Mesothelial cell of epicardium (in vitro differentiated cells): ENCODE data around the gene MAPK4. TPM values are rescaled to one million over a fixed set of nuclear protein-coding genes. Genes with fewer than 3 reads are reported as not detected.

ENCODE experiments used
- DNase-seq, 2 experiments: peaks; one replicate each; pipeline ENCODE4 v3.0.0; 2021; ENCODE audit warnings: low spot score in 2 of 2; ENCODE audit not compliant: unreplicated experiment in 2 of 2
- H3K27ac Mint-ChIP-seq: 2 replicates; pipeline ENCODE4 v1.8.0; 2021; ENCODE audit warnings: mixed read lengths
- H3K27me3 Mint-ChIP-seq: 2 replicates; pipeline ENCODE4 v1.8.0; 2021; ENCODE audit warnings: low read depth, mixed read lengths
- H3K36me3 Mint-ChIP-seq: 2 replicates; pipeline ENCODE4 v1.8.0; 2021; ENCODE audit warnings: mixed read lengths
- H3K4me1 Mint-ChIP-seq: 2 replicates; pipeline ENCODE4 v1.8.0; 2021; ENCODE audit warnings: mixed read lengths
- H3K4me3 Mint-ChIP-seq: 2 replicates; pipeline ENCODE4 v1.8.0; 2021; ENCODE audit warnings: mild to moderate bottlenecking, moderate library complexity, mixed read lengths
- H3K9me3 Mint-ChIP-seq: 2 replicates; pipeline ENCODE4 v1.8.0; 2021; ENCODE audit warnings: mixed read lengths
- total RNA-seq: library from RNA; stranded (reverse); gene quantifications from 3 replicates; pipeline ENCODE4 v1.2.1, GENCODE V29; 2021
- TF ChIP-seq, protein P1 (sequence below): fragments of 200-600 bp; sonication (generic); IDR thresholded peaks from one replicate; pipeline ENCODE4 v1.5.0; 2021; ENCODE audit warnings: antibody characterized with exemption; ENCODE audit not compliant: unreplicated experiment

MAPK4 gene
- total RNA-seq, 1 donor from 2014 or later: 6.3 TPM

DNA sequence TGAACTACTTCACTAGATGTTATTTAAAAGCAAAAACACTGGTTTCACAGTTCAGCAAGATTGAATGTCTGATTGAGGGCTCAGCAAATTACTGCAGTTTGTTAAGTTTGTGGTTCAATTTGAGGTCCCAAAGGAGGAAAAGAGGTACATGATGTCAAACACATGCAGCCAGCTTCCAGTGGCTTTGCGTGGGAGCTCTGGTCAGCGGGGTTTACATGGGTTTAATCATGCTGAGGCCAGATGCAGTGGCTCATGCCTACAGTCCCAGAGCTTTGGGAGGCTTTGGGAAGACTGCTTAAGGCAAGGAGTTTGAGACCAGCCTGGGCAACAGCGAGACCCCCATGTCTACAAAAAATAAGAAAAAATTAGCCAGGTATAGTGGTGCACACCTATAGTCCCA lies 111.5 kb downstream of the MAPK4 start:
- no peaks in the 10 kb centered on the region for H3K9me3 Mint-ChIP-seq
- TF ChIP-seq, protein P1, sequence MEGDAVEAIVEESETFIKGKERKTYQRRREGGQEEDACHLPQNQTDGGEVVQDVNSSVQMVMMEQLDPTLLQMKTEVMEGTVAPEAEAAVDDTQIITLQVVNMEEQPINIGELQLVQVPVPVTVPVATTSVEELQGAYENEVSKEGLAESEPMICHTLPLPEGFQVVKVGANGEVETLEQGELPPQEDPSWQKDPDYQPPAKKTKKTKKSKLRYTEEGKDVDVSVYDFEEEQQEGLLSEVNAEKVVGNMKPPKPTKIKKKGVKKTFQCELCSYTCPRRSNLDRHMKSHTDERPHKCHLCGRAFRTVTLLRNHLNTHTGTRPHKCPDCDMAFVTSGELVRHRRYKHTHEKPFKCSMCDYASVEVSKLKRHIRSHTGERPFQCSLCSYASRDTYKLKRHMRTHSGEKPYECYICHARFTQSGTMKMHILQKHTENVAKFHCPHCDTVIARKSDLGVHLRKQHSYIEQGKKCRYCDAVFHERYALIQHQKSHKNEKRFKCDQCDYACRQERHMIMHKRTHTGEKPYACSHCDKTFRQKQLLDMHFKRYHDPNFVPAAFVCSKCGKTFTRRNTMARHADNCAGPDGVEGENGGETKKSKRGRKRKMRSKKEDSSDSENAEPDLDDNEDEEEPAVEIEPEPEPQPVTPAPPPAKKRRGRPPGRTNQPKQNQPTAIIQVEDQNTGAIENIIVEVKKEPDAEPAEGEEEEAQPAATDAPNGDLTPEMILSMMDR: no peak
- no peak overlapping the region for H3K27ac Mint-ChIP-seq
- no peaks in the 10 kb centered on the region for H3K27me3 Mint-ChIP-seq
- H3K36me3 Mint-ChIP-seq: no peaks in the 10 kb centered on the region
- H3K4me3 Mint-ChIP-seq: no peak overlapping the region
- DNase-seq: no peak
- H3K4me1 Mint-ChIP-seq: peaks cover 11% of the 10 kb centered on the region

DNA sequence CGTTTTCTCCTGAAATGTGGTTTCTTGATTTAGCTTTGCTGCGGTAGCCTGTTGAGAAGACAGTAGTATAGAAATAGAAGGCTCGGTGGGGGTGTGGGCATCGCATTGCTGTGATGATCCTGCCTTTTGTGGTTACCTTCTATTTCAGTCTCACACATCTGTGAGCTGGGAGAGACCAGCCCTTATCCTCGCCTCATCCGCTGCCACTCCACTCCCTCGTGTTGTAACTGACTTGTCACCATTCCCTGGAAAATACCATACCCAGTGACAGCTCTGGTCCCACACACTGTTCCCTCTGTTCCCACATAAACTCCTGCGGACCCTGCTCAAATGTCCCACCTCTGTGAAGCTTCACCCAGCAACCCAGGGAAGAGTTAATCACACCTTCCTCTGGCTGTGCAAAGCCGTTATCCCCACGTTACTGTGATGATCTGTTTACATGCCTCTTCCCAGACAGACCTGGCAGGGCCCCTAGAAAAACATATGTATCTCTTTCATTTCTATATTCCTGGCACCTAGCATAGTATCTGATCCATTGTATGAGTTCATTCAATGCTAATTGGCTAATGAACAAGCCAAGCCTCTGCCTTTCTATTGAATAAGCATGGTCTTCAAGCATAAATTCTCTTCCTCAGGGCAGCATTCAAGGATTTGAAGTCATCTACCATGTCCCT lies 114.6 kb downstream of the MAPK4 start:
- Mint-ChIP-seq H3K27me3 (no peaks in the 10 kb centered on the region), H3K9me3 (peaks cover 3% of the 10 kb centered on the region), H3K4me1 (peaks cover 11% of the 10 kb centered on the region), H3K27ac (no peak overlapping the region), H3K4me3 (no peak overlapping the region), H3K36me3 (no peaks in the 10 kb centered on the region)
- TF ChIP-seq, protein P1: no peak
- no peak for DNase-seq

DNA sequence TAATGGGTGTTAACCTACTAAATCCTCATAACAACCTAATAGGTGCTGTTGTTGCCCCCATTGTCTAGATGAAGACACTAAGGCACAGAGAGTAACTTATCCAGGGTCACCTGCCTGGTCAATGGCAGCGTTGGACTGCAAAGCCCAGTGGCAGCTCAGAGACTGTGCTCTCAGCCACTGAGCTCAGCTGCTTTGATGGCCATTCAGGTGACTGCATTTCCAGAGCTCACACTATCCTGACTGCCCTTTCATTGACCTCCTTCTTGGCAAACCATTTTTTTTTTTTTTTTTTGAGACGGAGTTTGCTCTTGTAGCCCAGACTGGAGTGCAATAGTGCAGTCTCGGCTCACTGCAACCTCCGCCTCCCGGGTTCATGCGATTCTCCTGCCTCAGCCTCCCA lies 115.2 kb downstream of the MAPK4 start:
- Mint-ChIP-seq H3K27me3 (no peaks in the 10 kb centered on the region), H3K9me3 (peaks cover 3% of the 10 kb centered on the region), H3K4me3 (no peak overlapping the region), H3K27ac (no peak overlapping the region), H3K36me3 (no peaks in the 10 kb centered on the region), H3K4me1 (peaks cover 11% of the 10 kb centered on the region)
- TF ChIP-seq, protein P1: no peak
- DNase-seq: no peak

DNA sequence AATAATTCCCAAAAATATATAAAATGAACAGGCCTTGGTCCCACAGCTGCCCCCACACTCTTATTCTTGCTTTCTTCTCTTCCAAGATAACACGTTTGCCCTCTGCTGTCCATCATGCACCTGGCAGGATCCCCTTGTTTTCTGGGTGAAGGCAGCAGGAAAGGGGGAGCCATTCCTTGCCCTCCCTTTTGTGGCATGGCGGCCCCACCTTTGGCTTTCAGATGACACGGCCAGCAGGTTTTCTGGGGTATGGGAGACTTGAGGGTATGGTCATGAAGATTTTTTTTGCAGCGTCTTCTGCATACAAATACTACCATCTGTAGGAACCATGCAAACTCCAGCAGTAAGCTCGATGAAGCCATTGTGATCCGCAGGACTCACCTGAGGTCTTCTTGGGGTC lies 118.8 kb downstream of the MAPK4 start:
- H3K4me1 Mint-ChIP-seq: peaks cover 11% of the 10 kb centered on the region
- no peak overlapping the region for H3K4me3 Mint-ChIP-seq
- DNase-seq: no peak
- H3K27me3 Mint-ChIP-seq: no peaks in the 10 kb centered on the region
- H3K27ac Mint-ChIP-seq: no peak overlapping the region
- H3K36me3 Mint-ChIP-seq: no peaks in the 10 kb centered on the region
- H3K9me3 Mint-ChIP-seq: peaks cover 7% of the 10 kb centered on the region
- TF ChIP-seq, protein P1: no peak

DNA sequence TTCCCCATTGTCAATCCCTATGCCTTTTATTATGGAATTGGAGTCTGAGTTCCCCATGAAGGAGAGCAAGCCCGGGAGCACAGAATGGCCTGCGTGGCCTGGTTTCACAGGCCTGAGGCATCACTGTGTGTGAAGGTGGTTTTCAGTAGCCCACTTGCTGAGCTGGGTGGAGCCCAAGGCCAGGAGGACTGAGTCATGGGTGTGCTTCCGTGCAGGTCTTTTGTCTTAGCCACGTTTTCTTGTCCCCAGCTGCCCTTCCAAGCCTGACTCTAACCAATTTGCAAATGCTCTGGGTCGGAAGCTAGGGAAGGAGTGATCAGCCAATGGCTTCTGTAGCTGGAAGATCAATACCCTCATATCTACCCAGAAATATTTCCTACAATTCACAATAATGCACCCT lies 119.2 kb downstream of the MAPK4 start:
- no peaks in the 10 kb centered on the region for H3K27me3 Mint-ChIP-seq
- H3K9me3 Mint-ChIP-seq: peaks cover 7% of the 10 kb centered on the region
- TF ChIP-seq, protein P1: no peak
- H3K27ac Mint-ChIP-seq: no peak overlapping the region
- no peak overlapping the region for H3K4me3 Mint-ChIP-seq
- peaks cover 11% of the 10 kb centered on the region for H3K4me1 Mint-ChIP-seq
- H3K36me3 Mint-ChIP-seq: no peaks in the 10 kb centered on the region
- DNase-seq: no peak
